Measurements from ENCODE around the gene C9.
"Not testable (repeated sequence)": the region's sequence is repeated elsewhere in the genome, so short reads cannot be mapped to it uniquely, and the experiment has no call there.

C9 gene

GRCh38 chr5:39364367-39364766, at the start of gene C9:
Gene C9, minus strand, starts transcription at chr5:39364495. Its CDS starts 31 bp downstream, at chr5:39364464.
- no peak for DNase-seq (ENCODE audit: low spot score)

- no peak for DNase-seq (ENCODE audit: low spot score)
Observed at GRCh38 chr5:39413771-39414170, 49.5 kb upstream of the C9 start.

- DNase-seq (ENCODE audit: low spot score) = no peak
Observed at GRCh38 chr5:39412721-39413394, 48.6 kb upstream of the C9 start.

GRCh38 chr5:39411985-39412384, 47.7 kb upstream of the C9 start:
- no peak for DNase-seq (ENCODE audit: low spot score)

- no peak for DNase-seq (ENCODE audit: low spot score)
Observed at GRCh38 chr5:39411061-39411460, 46.8 kb upstream of the C9 start.

- no peak for DNase-seq (ENCODE audit: low spot score)
Observed at GRCh38 chr5:39409033-39409432, 44.7 kb upstream of the C9 start.

- DNase-seq (ENCODE audit: low spot score) = no peak
Observed at GRCh38 chr5:39405083-39405843, 41.0 kb upstream of the C9 start.

GRCh38 chr5:39403761-39404160, 39.5 kb upstream of the C9 start:
- not testable (repeated sequence) for DNase-seq (ENCODE audit: low spot score)

- DNase-seq (ENCODE audit: low spot score) = not testable (repeated sequence)
Observed at GRCh38 chr5:39402140-39402539, 37.8 kb upstream of the C9 start.

- DNase-seq (ENCODE audit: low spot score) = no peak
Observed at GRCh38 chr5:39400713-39401578, 36.7 kb upstream of the C9 start.

GRCh38 chr5:39399135-39400036, 35.1 kb upstream of the C9 start:
- peak; percentile 73 for DNase-seq (ENCODE audit: low spot score)

GRCh38 chr5:39396843-39397242, 32.5 kb upstream of the C9 start:
- no peak for DNase-seq (ENCODE audit: low spot score)

GRCh38 chr5:39395521-39395920, 31.2 kb upstream of the C9 start:
- DNase-seq (ENCODE audit: low spot score) = no peak

- DNase-seq (ENCODE audit: low spot score) = peak; percentile 20
Observed at GRCh38 chr5:39394946-39395345, 30.7 kb upstream of the C9 start.

- DNase-seq (ENCODE audit: low spot score) = no peak
Observed at GRCh38 chr5:39390945-39391344, 26.6 kb upstream of the C9 start.

- no peak for DNase-seq (ENCODE audit: low spot score)
Observed at GRCh38 chr5:39387293-39387692, 23.0 kb upstream of the C9 start.

GRCh38 chr5:39384271-39384670, 20.0 kb upstream of the C9 start:
- no peak for DNase-seq (ENCODE audit: low spot score)

GRCh38 chr5:39381376-39381775, 17.1 kb upstream of the C9 start:
- no peak for DNase-seq (ENCODE audit: low spot score)

- no peak for DNase-seq (ENCODE audit: low spot score)
Observed at GRCh38 chr5:39379693-39380092, 15.4 kb upstream of the C9 start.

GRCh38 chr5:39377613-39378012, 13.3 kb upstream of the C9 start:
- DNase-seq (ENCODE audit: low spot score) = no peak

- DNase-seq (ENCODE audit: low spot score) = no peak
Observed at GRCh38 chr5:39376293-39376714, 12.0 kb upstream of the C9 start.

GRCh38 chr5:39373791-39374190, 9.5 kb upstream of the C9 start:
- DNase-seq (ENCODE audit: low spot score) = no peak
